Amniotic stem cell (primary cell): Measurements from ENCODE around the gene UTP14A.
"Not testable (repeated sequence)": the region's sequence is repeated elsewhere in the genome, so short reads cannot be mapped to it uniquely, and the experiment has no call there.

Source experiments
- DNase-seq: peaks from one replicate; lab custom pipeline; 2025; lab: John Stamatoyannopoulos, UW

UTP14A gene

DNA sequence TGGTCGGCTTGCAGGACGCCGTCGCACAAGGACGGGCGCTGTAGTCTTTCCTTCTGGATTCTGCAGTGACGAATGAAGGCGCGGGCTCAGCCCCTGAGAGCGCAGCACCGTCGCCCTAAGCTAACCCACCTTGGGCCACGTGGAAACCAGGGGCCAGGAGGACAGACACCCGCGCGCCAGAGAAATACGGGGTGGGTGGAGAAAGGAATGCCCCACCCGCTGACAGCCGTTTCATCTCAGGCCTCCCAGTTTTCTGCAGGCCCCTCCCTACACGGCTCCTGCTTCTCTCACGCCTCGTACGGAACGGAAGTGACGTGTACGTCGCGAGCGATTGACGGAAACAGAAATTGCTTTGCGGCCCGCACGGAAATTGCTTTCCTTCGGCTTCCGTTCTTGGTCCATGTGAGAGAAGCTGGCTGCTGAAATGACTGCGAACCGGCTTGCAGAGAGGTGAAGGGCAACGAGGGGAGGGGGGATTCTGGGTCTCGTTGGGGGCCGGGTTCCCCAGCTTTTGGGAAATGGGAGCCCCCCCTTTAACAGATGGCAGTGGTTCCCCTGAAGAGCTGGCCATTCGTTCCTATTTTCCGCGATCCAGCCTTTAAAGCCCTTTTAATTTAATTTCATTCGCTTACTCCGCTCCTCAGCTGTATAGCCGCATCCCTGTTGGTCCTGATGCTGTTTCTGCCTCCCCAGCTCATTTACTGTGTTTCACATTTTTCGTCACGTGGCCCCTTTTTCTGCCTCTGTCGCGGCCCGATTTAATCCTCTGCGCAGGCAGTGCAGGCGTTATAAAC is at the start of gene UTP14A:
TSS of gene UTP14A (plus strand) at position 378 of the 794 bp plus-strand sequence. CDS start at position 425, 47 bp downstream.
- DNase-seq: peak; percentile 41

- not testable (repeated sequence) for DNase-seq
Measured at GRCh38 chrX:129859134-129859533, 46.8 kb upstream of the UTP14A start.

DNA sequence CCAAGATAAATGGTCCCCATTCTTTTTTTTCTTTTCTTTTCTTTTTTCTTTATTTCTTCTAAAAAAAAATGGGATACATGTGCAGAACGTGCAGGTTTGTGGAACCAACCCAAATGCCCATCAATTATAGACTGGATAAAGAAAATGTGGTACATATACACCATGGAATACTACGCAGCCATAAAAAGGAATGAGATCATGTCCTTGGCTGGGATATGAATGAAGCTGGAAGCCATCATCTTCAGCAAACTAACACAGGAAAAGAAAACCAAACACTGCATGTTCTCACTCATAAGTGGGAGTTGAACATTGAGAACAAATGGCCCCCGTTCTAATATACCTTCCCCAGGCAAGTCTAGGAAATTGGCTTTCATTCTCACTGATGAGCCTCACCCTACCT is 39.6 kb upstream of the UTP14A start:
- not testable (repeated sequence) for DNase-seq

GRCh38 chrX:129872524-129872923 is 33.4 kb upstream of the UTP14A start:
- no peak for DNase-seq

GRCh38 chrX:129875669-129876068 is 30.3 kb upstream of the UTP14A start:
- no peak for DNase-seq

DNA sequence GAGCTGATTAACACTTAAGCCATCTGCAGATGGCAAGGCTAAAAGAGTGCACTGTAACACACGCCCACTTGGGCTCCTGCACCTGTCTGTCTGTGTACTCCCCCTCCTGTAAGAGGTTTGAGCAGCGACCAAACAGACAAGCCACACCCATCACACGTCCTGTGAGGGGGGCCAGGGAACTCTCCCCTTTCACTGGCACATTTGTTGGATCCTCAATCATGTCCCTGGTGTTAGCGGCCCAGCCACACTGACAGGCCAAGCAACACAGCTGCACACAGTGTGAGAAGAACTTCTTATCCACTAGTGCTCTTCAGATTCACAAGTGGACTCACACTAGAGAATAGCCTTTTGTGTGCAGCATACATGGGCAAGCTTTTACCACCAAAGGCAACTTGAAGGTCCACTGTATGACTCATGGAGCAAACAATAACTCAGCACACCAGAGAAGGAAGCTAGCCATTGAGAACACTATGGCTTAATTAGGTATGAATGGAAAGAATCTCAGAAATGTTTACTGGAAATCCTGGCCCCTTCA is 29.1 kb upstream of the UTP14A start:
- DNase-seq: no peak

DNA sequence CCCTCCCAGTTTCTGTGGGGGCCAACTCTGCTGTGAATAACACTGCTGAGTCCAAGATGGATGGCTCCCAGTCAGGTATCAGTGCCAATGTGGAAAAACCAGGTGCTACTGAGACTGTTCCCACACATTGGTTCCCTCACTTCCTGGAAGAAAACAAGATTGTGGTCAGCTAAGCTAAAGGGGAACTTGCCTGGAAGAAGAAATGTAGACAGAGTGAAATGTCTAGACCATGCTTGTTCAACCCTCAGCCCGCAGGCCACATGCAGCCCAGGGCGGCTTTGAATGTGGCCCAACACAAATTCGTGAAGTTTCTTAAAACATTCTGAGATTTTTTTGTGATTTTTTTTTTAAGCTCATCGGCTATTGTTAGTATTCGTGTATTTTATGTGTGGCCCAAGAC is 28.6 kb upstream of the UTP14A start:
- DNase-seq: no peak

GRCh38 chrX:129900054-129900453 is 5.9 kb upstream of the UTP14A start:
- no peak for DNase-seq

GRCh38 chrX:129908636-129909035 is 2.7 kb downstream of the UTP14A start:
- DNase-seq: no peak

DNA sequence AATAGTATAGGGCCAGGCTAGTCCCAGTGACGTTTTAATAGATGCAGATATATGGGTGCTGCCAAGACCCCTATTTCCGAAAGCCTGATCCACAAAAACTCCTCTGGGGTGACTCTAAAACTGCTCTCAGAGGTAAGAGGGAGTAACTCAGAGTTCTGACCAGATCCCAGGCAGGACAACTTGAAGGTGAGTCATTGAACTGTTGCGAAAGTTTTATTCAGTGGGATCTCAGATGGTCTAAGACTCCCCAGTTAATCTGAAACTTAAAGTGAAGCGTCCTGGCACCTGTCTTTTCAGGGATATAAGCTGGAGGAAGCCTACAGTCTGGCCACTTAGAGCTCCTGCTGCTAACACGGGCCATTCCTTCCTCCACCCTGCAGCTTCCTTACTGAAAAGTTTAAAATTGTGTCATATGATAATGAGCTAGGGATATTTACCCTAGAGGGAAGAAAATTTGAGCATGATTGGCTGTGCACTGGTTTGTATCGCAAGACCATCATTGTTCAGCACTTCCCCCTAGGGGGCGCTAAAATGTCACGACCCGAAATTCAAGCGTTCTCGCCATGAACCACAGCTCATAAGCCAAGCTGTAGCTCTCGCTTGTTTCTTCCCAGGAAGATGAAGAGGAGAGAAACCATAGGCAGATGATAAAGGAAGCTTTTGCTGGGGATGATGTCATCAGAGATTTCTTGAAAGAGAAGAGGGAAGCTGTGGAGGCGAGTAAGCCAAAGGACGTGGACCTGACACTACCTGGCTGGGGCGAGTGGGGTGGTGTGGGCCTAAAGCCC is 19.5 kb downstream of the UTP14A start:
- peak; percentile 28 for DNase-seq

DNA sequence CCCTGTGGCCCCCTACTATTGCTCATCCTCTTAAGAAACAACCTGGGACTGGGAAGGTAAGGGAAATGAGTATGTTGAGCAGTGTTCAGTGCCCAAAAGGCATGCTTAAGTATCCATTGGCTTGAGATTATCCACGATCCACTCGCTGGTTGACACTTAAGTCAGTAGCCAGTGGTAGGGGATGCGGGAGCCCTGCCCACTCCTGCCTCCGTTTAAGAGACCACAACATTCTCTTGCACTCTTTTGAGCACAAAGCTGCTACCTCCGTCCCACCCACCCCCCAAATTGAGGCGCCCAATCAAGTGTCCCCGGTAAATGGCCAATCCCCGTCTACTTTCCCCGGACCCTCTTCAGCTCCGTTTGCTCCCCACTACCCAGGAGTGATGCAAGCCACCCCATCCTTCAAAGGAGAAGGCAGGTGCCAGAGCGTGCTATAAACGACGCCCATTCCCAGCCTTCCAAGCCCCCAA is 25.0 kb downstream of the UTP14A start:
- DNase-seq: no peak

DNA sequence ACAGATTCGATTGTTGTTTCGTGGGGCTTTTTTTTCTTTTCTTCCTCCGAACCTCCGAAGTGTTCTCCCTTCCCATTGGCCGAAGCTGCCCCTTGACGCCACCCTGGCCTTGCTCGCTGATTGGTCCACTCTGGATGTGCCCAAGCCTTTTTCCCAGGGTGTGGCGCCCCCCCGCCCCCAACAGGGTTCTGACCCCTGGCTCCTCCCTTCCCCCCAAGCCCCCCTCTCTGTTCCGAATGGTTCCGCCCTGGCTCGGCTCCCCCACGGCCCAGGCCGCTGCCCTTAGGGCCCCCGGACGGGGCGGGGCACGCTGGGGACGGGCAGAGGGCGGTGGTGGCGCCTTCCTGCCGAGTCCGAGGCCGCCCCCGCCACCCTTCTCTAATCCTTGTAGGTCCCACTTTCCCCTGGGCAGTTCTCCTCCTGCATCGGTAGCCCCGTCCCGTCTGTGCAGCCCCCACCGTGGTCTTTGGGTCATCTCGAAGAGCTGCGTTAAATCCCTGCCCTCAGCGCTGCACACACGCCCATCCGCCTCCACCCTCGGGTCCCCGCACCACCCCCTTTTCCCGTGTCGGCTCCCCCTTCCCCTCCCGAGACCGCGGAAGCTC is 25.5 kb downstream of the UTP14A start:
- DNase-seq: peak; percentile 76

DNA sequence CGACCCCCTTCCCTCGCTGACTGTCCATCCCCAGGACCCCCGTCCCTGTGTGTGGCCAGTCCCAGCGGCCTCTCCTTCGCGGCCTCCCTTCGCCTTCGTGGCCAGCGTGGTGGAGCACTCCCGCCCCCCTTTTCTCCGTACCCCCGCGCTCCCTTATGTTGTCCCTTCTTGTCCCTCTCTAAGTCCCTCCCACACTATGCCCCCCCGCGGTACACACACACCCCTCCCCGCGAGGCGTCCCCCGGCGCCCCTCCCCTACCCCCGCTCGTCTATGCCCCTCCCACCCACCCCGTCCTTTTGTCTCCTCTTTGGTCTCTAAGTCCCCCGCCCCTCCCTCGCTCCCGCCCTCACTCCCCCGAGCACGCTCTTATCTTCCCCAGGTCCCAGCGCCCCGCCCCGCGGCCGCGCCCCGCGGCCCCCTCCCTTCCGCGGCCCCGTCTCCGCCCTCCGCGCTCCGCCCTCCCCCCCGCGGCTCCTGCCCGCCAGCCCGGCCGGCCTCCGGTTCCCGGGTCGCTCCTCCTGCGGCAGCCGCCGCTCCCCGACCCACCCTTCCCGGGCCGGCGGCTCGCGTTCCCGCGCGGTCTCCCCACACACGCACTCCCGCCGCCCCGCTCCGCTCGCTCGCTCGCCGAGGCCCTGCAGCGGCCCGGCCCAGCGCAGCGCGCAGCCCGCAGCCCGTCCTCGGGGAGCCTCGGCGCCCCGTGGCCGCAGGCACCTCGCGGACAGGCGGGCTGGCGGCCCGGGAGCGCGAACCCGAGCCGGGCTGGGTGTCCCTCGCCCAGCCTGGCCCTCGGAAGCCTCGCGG is 26.3 kb downstream of the UTP14A start:
- DNase-seq: peak; percentile 55

DNA sequence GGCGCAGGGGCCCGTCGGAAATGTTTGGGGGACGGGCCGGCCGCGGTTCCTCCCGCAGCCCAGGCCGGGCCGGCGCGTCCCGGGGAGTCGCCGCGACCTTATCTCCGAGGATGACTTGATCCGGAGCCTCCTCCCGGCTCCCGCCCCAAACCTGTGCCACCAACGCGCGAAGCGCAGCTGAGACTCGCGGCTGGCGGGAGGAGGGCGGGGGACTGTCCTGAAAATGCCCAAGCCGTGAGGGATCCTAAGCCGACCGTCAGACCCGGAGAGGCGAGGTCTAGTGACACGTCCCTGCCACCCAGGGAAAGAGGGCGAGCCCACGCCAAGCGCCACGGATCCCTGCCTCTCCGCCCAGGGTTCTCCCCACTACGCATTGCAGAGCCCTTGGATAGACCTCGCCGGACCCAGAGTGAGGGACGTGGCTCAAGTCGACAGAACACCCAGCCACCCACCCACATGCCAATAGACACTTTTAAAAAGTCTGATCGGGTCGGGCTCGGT is 26.9 kb downstream of the UTP14A start:
- DNase-seq: no peak

DNA sequence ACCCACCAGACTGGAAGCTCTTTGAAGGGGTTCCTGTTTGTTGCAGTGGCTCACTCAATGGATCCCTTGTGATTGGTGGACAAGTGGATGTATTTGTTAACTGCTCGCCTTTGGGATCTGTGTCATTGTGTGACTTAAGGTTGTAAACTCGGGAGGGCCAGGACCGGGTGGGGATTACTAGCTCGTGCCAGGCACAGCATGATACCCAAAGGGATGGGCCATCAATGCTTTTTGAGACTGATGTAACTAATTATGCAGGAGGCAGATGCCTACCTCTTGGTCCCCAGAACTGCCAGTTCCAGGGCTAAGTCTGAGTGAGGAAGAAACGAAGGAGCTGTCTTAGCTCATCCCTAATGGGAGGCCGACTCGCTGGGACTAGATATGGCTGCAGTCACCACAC is 27.7 kb downstream of the UTP14A start:
- no peak for DNase-seq

- DNase-seq: no peak
Measured at GRCh38 chrX:129934461-129934860, 28.5 kb downstream of the UTP14A start.

DNA sequence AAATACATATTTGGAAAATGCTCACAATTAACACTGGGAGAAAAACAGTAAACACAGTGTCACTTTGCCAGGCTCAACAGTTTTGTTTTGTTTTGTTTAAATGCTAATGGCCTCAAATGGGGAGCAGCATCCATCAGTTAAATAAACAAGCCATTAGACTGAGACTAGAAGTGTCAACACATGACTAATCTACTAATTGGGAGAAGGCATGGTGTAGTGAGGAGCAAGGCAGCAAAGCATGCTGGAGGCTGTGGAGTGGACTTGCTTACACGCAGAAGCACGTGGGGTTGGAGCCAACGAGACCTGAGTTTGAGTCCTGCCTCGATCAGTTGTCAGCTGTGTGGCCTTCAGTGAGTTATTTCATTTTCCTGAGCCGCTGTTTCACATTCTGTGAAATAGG is 29.0 kb downstream of the UTP14A start:
- no peak for DNase-seq

GRCh38 chrX:129938081-129938480 is 32.1 kb downstream of the UTP14A start:
- DNase-seq: no peak

- DNase-seq: no peak
Measured at GRCh38 chrX:129939986-129940385, 34.0 kb downstream of the UTP14A start.

DNA sequence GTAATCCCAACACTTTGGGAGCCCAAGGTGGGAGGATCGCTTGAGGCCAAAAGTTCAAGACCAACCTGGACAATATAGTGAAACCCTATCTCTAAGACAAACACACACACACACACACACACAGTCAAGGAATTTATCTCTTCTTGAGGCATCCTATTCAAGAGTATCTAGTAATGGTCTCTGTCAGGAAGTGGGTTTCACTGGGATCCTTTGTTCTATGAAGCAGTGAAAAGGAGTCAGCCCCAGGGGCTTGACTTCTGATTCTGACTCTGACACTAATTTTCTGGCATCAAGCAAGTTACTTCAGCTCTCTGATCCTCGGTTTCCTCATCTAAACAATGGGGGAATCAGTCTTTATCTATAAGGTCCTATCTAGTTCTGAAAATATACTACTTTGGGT is 34.8 kb downstream of the UTP14A start:
- no peak for DNase-seq

DNA sequence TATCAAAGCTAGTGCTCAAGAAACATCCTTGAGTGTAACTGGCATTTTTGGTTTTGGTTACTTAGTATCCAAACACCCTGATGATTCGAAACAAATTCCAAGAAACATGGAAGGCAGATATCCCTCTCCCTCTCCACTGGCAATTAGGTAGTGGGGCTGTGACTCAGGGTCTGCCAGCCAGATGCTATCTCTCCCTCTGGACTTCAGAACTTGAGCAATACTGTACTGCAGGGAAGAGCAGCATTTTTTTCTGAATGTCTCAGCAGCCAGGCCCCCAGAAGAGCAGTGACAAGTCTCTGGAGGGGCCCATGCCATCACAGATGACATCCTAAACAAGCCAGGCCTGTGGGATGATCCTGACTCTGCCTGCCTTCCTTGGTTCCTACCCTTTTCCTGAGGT is 39.2 kb downstream of the UTP14A start:
- DNase-seq: no peak

- no peak for DNase-seq
Measured at GRCh38 chrX:129953334-129953648, 47.3 kb downstream of the UTP14A start.
